Measurements from ENCODE around the gene STK39.

DNA sequence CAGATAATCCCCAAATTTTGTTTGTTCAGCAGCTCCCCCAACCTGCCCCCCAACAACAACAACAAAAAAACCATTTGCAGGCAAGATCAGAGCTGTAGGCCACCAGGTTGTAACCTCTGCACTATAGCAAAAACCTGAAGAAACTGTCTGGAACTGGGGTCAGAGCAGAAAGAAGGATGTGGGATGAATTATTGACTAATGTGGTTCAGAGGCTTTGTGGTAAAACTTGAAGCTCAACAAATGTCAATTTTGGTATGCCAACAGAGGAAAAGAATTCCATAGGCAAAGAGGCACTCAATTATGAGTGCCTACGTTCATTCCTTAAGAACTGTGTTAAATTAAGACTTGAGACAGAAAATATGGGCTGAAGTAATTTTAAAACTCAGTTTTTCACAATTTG, 255.1 kb downstream of the STK39 start:
- TF ChIP-seq POLR2A (IDR thresholded peaks at IDR 0.05), result no peak
- TF ChIP-seq, protein P1, sequence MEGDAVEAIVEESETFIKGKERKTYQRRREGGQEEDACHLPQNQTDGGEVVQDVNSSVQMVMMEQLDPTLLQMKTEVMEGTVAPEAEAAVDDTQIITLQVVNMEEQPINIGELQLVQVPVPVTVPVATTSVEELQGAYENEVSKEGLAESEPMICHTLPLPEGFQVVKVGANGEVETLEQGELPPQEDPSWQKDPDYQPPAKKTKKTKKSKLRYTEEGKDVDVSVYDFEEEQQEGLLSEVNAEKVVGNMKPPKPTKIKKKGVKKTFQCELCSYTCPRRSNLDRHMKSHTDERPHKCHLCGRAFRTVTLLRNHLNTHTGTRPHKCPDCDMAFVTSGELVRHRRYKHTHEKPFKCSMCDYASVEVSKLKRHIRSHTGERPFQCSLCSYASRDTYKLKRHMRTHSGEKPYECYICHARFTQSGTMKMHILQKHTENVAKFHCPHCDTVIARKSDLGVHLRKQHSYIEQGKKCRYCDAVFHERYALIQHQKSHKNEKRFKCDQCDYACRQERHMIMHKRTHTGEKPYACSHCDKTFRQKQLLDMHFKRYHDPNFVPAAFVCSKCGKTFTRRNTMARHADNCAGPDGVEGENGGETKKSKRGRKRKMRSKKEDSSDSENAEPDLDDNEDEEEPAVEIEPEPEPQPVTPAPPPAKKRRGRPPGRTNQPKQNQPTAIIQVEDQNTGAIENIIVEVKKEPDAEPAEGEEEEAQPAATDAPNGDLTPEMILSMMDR (IDR thresholded peaks at IDR 0.05), result no peak
